HEK293 (cell line): ENCODE data around the gene NCK2.

Experiments used
- FEZF1 ChIP-seq: fragments of 450-650 bp; formaldehyde crosslinking; IDR thresholded peaks from 2 replicates; pipeline ENCODE4 v1.5.1; 2016; ENCODE audit warnings: missing biosample characterization, missing genetic modification characterization
- KLF16 ChIP-seq: fragments of 450-650 bp; formaldehyde crosslinking; IDR thresholded peaks from 2 replicates; pipeline ENCODE4 v1.5.1; 2017; ENCODE audit warnings: missing biosample characterization, missing genetic modification characterization
- ZFP41 ChIP-seq: fragments of 450-650 bp; formaldehyde crosslinking; IDR thresholded peaks from 2 replicates; pipeline ENCODE4 v1.5.1; 2016; ENCODE audit warnings: missing biosample characterization, missing genetic modification characterization, borderline replicate concordance
- ZNF24 ChIP-seq: fragments of 450-650 bp; formaldehyde crosslinking; IDR thresholded peaks from 2 replicates; pipeline ENCODE4 v1.5.1; 2016; ENCODE audit warnings: missing biosample characterization, missing genetic modification characterization
- TF ChIP-seq, protein P1 (sequence below): fragments of 450-650 bp; formaldehyde crosslinking; IDR thresholded peaks from 2 replicates; pipeline ENCODE4 v1.5.1; 2016; ENCODE audit warnings: missing biosample characterization, missing genetic modification characterization
- TF ChIP-seq, protein P2 (sequence below): fragments of 450-650 bp; formaldehyde crosslinking; IDR thresholded peaks from 2 replicates; pipeline ENCODE4 v1.5.1; 2016; ENCODE audit warnings: missing biosample characterization, missing genetic modification characterization
- TF ChIP-seq, protein P3 (sequence below): fragments of 450-650 bp; formaldehyde crosslinking; IDR thresholded peaks from 2 replicates; pipeline ENCODE4 v1.5.1; 2017; ENCODE audit warnings: missing biosample characterization, mild to moderate bottlenecking, missing genetic modification characterization, moderate library complexity
- TF ChIP-seq, protein P4 (sequence below): fragments of 450-650 bp; formaldehyde crosslinking; IDR thresholded peaks from 2 replicates; pipeline ENCODE4 v1.5.1; 2016; ENCODE audit warnings: missing biosample characterization, missing genetic modification characterization, low read depth
- TF ChIP-seq, protein P5 (sequence below): fragments of 450-650 bp; formaldehyde crosslinking; conservative IDR thresholded peaks from 2 replicates; pipeline ENCODE4 v1.5.1; 2016; ENCODE audit warnings: low read depth, missing biosample characterization, missing genetic modification characterization
- TF ChIP-seq, protein P6 (sequence below): fragments of 450-650 bp; formaldehyde crosslinking; IDR thresholded peaks from 2 replicates; pipeline ENCODE4 v1.5.1; 2016; ENCODE audit warnings: missing biosample characterization, missing genetic modification characterization, low read depth

DNA sequence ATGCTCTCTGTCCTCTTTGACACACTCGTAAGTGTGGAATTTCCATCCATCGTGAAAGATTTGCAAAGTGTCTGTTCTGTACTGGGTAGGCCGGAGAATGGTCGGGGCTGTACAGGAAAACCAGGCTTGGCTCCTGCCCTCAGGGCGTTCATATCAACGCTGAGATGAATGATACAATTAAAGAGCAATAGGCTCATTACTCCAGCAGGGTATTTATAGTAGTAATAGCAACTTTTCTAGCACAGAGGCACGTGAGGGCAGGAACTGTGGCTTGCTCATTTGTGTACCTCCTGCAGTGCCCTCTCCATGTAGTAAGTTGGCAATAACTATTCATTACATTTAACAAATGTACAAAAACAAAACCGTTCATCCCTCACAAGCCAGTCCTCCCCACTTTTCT, 5.3 kb upstream of the NCK2 start:
- TF ChIP-seq, protein P1, sequence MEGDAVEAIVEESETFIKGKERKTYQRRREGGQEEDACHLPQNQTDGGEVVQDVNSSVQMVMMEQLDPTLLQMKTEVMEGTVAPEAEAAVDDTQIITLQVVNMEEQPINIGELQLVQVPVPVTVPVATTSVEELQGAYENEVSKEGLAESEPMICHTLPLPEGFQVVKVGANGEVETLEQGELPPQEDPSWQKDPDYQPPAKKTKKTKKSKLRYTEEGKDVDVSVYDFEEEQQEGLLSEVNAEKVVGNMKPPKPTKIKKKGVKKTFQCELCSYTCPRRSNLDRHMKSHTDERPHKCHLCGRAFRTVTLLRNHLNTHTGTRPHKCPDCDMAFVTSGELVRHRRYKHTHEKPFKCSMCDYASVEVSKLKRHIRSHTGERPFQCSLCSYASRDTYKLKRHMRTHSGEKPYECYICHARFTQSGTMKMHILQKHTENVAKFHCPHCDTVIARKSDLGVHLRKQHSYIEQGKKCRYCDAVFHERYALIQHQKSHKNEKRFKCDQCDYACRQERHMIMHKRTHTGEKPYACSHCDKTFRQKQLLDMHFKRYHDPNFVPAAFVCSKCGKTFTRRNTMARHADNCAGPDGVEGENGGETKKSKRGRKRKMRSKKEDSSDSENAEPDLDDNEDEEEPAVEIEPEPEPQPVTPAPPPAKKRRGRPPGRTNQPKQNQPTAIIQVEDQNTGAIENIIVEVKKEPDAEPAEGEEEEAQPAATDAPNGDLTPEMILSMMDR = no peak
- TF ChIP-seq, protein P2, sequence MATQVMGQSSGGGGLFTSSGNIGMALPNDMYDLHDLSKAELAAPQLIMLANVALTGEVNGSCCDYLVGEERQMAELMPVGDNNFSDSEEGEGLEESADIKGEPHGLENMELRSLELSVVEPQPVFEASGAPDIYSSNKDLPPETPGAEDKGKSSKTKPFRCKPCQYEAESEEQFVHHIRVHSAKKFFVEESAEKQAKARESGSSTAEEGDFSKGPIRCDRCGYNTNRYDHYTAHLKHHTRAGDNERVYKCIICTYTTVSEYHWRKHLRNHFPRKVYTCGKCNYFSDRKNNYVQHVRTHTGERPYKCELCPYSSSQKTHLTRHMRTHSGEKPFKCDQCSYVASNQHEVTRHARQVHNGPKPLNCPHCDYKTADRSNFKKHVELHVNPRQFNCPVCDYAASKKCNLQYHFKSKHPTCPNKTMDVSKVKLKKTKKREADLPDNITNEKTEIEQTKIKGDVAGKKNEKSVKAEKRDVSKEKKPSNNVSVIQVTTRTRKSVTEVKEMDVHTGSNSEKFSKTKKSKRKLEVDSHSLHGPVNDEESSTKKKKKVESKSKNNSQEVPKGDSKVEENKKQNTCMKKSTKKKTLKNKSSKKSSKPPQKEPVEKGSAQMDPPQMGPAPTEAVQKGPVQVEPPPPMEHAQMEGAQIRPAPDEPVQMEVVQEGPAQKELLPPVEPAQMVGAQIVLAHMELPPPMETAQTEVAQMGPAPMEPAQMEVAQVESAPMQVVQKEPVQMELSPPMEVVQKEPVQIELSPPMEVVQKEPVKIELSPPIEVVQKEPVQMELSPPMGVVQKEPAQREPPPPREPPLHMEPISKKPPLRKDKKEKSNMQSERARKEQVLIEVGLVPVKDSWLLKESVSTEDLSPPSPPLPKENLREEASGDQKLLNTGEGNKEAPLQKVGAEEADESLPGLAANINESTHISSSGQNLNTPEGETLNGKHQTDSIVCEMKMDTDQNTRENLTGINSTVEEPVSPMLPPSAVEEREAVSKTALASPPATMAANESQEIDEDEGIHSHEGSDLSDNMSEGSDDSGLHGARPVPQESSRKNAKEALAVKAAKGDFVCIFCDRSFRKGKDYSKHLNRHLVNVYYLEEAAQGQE (tag by site-specific recombination) = no peak
- TF ChIP-seq FEZF1 (tag by site-specific recombination) (peak; percentile 90), ZFP41 (tag by site-specific recombination) (no peak), KLF16 (tag by site-specific recombination) (no peak), ZNF24 (no peak)
- TF ChIP-seq, protein P3, sequence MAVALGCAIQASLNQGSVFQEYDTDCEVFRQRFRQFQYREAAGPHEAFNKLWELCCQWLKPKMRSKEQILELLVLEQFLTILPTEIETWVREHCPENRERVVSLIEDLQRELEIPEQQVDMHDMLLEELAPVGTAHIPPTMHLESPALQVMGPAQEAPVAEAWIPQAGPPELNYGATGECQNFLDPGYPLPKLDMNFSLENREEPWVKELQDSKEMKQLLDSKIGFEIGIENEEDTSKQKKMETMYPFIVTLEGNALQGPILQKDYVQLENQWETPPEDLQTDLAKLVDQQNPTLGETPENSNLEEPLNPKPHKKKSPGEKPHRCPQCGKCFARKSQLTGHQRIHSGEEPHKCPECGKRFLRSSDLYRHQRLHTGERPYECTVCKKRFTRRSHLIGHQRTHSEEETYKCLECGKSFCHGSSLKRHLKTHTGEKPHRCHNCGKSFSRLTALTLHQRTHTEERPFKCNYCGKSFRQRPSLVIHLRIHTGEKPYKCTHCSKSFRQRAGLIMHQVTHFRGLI (tag by site-specific recombination) = no peak
- TF ChIP-seq, protein P4, sequence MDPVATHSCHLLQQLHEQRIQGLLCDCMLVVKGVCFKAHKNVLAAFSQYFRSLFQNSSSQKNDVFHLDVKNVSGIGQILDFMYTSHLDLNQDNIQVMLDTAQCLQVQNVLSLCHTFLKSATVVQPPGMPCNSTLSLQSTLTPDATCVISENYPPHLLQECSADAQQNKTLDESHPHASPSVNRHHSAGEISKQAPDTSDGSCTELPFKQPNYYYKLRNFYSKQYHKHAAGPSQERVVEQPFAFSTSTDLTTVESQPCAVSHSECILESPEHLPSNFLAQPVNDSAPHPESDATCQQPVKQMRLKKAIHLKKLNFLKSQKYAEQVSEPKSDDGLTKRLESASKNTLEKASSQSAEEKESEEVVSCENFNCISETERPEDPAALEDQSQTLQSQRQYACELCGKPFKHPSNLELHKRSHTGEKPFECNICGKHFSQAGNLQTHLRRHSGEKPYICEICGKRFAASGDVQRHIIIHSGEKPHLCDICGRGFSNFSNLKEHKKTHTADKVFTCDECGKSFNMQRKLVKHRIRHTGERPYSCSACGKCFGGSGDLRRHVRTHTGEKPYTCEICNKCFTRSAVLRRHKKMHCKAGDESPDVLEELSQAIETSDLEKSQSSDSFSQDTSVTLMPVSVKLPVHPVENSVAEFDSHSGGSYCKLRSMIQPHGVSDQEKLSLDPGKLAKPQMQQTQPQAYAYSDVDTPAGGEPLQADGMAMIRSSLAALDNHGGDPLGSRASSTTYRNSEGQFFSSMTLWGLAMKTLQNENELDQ (tag by site-specific recombination) = no peak
- TF ChIP-seq, protein P5, sequence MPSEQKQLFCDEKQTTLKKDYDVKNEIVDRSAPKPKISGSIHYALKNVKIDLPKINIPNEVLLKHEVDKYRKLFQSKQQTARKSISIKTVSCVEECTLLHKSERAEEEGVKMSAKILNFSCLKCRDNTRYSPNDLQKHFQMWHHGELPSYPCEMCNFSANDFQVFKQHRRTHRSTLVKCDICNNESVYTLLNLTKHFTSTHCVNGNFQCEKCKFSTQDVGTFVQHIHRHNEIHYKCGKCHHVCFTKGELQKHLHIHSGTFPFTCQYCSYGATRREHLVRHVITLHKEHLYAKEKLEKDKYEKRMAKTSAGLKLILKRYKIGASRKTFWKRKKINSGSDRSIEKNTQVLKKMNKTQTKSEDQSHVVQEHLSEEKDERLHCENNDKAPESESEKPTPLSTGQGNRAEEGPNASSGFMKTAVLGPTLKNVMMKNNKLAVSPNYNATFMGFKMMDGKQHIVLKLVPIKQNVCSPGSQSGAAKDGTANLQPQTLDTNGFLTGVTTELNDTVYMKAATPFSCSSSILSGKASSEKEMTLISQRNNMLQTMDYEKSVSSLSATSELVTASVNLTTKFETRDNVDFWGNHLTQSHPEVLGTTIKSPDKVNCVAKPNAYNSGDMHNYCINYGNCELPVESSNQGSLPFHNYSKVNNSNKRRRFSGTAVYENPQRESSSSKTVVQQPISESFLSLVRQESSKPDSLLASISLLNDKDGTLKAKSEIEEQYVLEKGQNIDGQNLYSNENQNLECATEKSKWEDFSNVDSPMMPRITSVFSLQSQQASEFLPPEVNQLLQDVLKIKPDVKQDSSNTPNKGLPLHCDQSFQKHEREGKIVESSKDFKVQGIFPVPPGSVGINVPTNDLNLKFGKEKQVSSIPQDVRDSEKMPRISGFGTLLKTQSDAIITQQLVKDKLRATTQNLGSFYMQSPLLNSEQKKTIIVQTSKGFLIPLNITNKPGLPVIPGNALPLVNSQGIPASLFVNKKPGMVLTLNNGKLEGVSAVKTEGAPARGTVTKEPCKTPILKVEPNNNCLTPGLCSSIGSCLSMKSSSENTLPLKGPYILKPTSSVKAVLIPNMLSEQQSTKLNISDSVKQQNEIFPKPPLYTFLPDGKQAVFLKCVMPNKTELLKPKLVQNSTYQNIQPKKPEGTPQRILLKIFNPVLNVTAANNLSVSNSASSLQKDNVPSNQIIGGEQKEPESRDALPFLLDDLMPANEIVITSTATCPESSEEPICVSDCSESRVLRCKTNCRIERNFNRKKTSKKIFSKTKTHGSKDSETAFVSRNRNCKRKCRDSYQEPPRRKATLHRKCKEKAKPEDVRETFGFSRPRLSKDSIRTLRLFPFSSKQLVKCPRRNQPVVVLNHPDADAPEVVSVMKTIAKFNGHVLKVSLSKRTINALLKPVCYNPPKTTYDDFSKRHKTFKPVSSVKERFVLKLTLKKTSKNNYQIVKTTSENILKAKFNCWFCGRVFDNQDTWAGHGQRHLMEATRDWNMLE = no peak
- TF ChIP-seq, protein P6, sequence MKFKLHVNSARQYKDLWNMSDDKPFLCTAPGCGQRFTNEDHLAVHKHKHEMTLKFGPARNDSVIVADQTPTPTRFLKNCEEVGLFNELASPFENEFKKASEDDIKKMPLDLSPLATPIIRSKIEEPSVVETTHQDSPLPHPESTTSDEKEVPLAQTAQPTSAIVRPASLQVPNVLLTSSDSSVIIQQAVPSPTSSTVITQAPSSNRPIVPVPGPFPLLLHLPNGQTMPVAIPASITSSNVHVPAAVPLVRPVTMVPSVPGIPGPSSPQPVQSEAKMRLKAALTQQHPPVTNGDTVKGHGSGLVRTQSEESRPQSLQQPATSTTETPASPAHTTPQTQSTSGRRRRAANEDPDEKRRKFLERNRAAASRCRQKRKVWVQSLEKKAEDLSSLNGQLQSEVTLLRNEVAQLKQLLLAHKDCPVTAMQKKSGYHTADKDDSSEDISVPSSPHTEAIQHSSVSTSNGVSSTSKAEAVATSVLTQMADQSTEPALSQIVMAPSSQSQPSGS (tag by site-specific recombination) = no peak
